ENCODE data around the gene ATP5ME.

Gene ATP5ME

GRCh38 chr4:692771-693554 is 18.9 kb upstream of the ATP5ME start:
- H3K27ac ChIP-seq: no peak overlapping the region
- no peak for TF ChIP-seq CTCF (IDR thresholded peaks at IDR 0.05; ENCODE audit: low read depth, low read length, missing control alignments)
- no peak for DNase-seq
- H3K36me3 ChIP-seq (replicated peaks): no peaks in the 10 kb centered on the region
- no peaks in the 10 kb centered on the region for H3K27me3 ChIP-seq (replicated peaks)
- no peak overlapping the region for H3K4me3 ChIP-seq (ENCODE audit: low read depth, low read length)
- in situ Hi-C loops (cut with HindIII; ENCODE audit: low pct_ligation_motif_present, low sequenced_read_pairs): no loop called here

GRCh38 chr4:689723-690122 is 15.6 kb upstream of the ATP5ME start:
- no peaks in the 10 kb centered on the region for H3K27me3 ChIP-seq (replicated peaks)

GRCh38 chr4:688854-689681 is 15.0 kb upstream of the ATP5ME start, which contains the start of gene SLC49A3:
TSS of gene SLC49A3 (minus strand) at chr4:689151. CDS start at chr4:689127, 24 bp downstream.
- DNase-seq: no peak

More at GRCh38 chr4:689723-690122, 15.6 kb upstream of the ATP5ME start:
- Histone ChIP-seq H3K36me3 (replicated peaks) (no peaks in the 10 kb centered on the region), H3K4me3 (ENCODE audit: low read depth, low read length) (no peak overlapping the region), H3K27ac (no peak overlapping the region)
- in situ Hi-C loops (cut with HindIII; ENCODE audit: low pct_ligation_motif_present, low sequenced_read_pairs): no loop called here
- DNase-seq: no peak
- no peak for TF ChIP-seq CTCF (IDR thresholded peaks at IDR 0.05; ENCODE audit: low read depth, low read length, missing control alignments)

GRCh38 chr4:687971-688853 is 14.1 kb upstream of the ATP5ME start:
- DNase-seq: no peak
- Histone ChIP-seq H3K36me3 (replicated peaks) (no peaks in the 10 kb centered on the region), H3K27me3 (replicated peaks) (no peaks in the 10 kb centered on the region), H3K4me3 (ENCODE audit: low read depth, low read length) (peak overlapping the region; percentile 44), H3K27ac (peak overlapping the region; percentile 91)
- in situ Hi-C loops (cut with HindIII; ENCODE audit: low pct_ligation_motif_present, low sequenced_read_pairs): no loop called here
- no peak for TF ChIP-seq CTCF (IDR thresholded peaks at IDR 0.05; ENCODE audit: low read depth, low read length, missing control alignments)

More at GRCh38 chr4:688854-689681, 15.0 kb upstream of the ATP5ME start, which contains the start of gene SLC49A3:
- Histone ChIP-seq H3K27me3 (replicated peaks) (no peaks in the 10 kb centered on the region), H3K27ac (peak within 1 kb of the TSS; percentile 91), H3K36me3 (replicated peaks) (no peaks in the 10 kb centered on the region), H3K4me3 (ENCODE audit: low read depth, low read length) (peak within 1 kb of the TSS; percentile 44)
- peak; percentile 19 for TF ChIP-seq CTCF (IDR thresholded peaks at IDR 0.05; ENCODE audit: low read depth, low read length, missing control alignments)
- in situ Hi-C loops (cut with HindIII; ENCODE audit: low pct_ligation_motif_present, low sequenced_read_pairs): no loop called here
